ENCODE data around the gene AHSG. TPM values are rescaled to one million over a fixed set of nuclear protein-coding genes. Genes with fewer than 3 reads are reported as not detected.

AHSG gene
- total RNA-seq, 2 donors from 2014 or later: not detected

- DNase-seq (ENCODE audit: low spot score): no peak
- no peak for TF ChIP-seq CTCF (IDR thresholded peaks at IDR 0.05)
- no peak overlapping the region for H3K4me3 ChIP-seq
Observed at GRCh38 chr3:186664506-186664905, 51.6 kb downstream of the AHSG start.

GRCh38 chr3:186665625-186666188 lies 52.8 kb downstream of the AHSG start, which contains the start of gene HRG:
TSS of gene HRG (plus strand) at chr3:186666014. CDS start at chr3:186666032, 18 bp downstream.
- DNase-seq (ENCODE audit: low spot score): no peak
- no peaks in the 10 kb centered on the region for H3K27me3 ChIP-seq
- H3K4me3 ChIP-seq: no peak within 1 kb of the TSS
- no peaks in the 10 kb centered on the region for H3K9me3 ChIP-seq
- H3K4me1 ChIP-seq: no peaks in the 10 kb centered on the region
- no peak for TF ChIP-seq CTCF (IDR thresholded peaks at IDR 0.05)
- H3K36me3 ChIP-seq: no peaks in the 10 kb centered on the region
- H3K27ac ChIP-seq: no peak within 1 kb of the TSS

More at GRCh38 chr3:186664506-186664905, 51.6 kb downstream of the AHSG start:
- H3K27ac ChIP-seq: no peak overlapping the region
- no peaks in the 10 kb centered on the region for H3K27me3 ChIP-seq
- H3K4me1 ChIP-seq: no peaks in the 10 kb centered on the region
- H3K9me3 ChIP-seq: no peaks in the 10 kb centered on the region
- H3K36me3 ChIP-seq: no peaks in the 10 kb centered on the region

GRCh38 chr3:186668426-186668825 lies 55.6 kb downstream of the AHSG start:
- Histone ChIP-seq H3K27ac (no peak overlapping the region), H3K27me3 (no peaks in the 10 kb centered on the region), H3K9me3 (no peaks in the 10 kb centered on the region), H3K36me3 (no peaks in the 10 kb centered on the region), H3K4me1 (no peaks in the 10 kb centered on the region), H3K4me3 (no peak overlapping the region)
- no peak for TF ChIP-seq CTCF (IDR thresholded peaks at IDR 0.05)
- DNase-seq (ENCODE audit: low spot score): no peak

- Histone ChIP-seq H3K9me3 (no peaks in the 10 kb centered on the region), H3K4me3 (no peak overlapping the region), H3K27ac (no peak overlapping the region), H3K36me3 (no peaks in the 10 kb centered on the region), H3K27me3 (no peaks in the 10 kb centered on the region), H3K4me1 (no peaks in the 10 kb centered on the region)
- DNase-seq (ENCODE audit: low spot score): no peak
- TF ChIP-seq CTCF (IDR thresholded peaks at IDR 0.05): no peak
Observed at GRCh38 chr3:186669378-186670084, 56.7 kb downstream of the AHSG start.

GRCh38 chr3:186670155-186670554 lies 57.3 kb downstream of the AHSG start:
- DNase-seq (ENCODE audit: low spot score): no peak
- no peak overlapping the region for H3K4me3 ChIP-seq
- H3K27me3 ChIP-seq: no peaks in the 10 kb centered on the region
- H3K9me3 ChIP-seq: no peaks in the 10 kb centered on the region
- no peaks in the 10 kb centered on the region for H3K4me1 ChIP-seq
- H3K36me3 ChIP-seq: no peaks in the 10 kb centered on the region
- no peak overlapping the region for H3K27ac ChIP-seq
- no peak for TF ChIP-seq CTCF (IDR thresholded peaks at IDR 0.05)

Other genes with a start within 250 kb of the AHSG start
- gene CRYGS, start 68.7 kb upstream of the AHSG start, total RNA-seq: under 1 TPM in 1 of 2 donors, not detected in 1; 0.67 TPM
- gene TBCCD1, start 45.7 kb upstream of the AHSG start, total RNA-seq: 10 to 100 TPM in 1 of 2 donors, 1 to 10 TPM in 1; 8.6 to 10.3 TPM
- 10 to 100 TPM; 39.1 to 39.3 TPM for gene DNAJB11, start 42.3 kb upstream of the AHSG start, total RNA-seq
- not detected for gene FETUB, start 27.3 kb downstream of the AHSG start, total RNA-seq
- not detected for gene HRG, start 53.0 kb downstream of the AHSG start, total RNA-seq
- under 1 TPM in 1 of 2 donors, not detected in 1; 0.59 TPM for gene KNG1, start 104.3 kb downstream of the AHSG start, total RNA-seq
- 100 to 1,000 TPM; 302 to 323 TPM for gene EIF4A2, start 170.5 kb downstream of the AHSG start, total RNA-seq
- 1 to 10 TPM; 7.2 to 8.9 TPM for gene RFC4, start 193.4 kb downstream of the AHSG start, total RNA-seq
- 10 to 100 TPM in 1 of 2 donors, 1 to 10 TPM in 1; 2.4 to 19.1 TPM for gene ADIPOQ, start 229.7 kb downstream of the AHSG start, total RNA-seq